Globus pallidus (tissue), 1 donor: ENCODE measurements around the gene LSAMP.

Experiments
- DNase-seq: peaks from one replicate; pipeline ENCODE4 v3.0.0-alpha.2; 2015; ENCODE audit warnings: low spot score

Gene LSAMP

DNA sequence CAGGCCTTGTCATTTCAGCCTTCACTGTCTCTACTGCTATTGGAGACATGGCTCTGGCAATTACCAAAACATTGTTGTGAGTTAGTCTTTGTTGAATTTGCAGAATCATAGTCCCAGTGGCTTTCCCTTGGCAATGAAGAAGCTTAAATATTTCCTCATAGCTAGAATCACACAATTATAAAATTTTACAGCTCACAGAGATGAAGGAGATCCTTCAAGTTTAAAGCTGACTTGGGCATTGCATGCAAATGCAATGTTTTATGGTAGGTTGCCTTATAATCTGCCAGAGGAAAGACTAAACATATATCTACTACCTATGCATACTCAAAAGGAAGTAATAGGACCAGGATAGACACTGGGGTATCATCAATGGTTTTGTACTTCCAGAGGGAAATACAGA is 90.9 kb downstream of the LSAMP start:
- DNase-seq = no peak

- no peak for DNase-seq
Measured at GRCh38 chr3:116350119-116350733, 95.1 kb downstream of the LSAMP start.

- DNase-seq = no peak
Measured at GRCh38 chr3:116348216-116348615, 97.1 kb downstream of the LSAMP start.

DNA sequence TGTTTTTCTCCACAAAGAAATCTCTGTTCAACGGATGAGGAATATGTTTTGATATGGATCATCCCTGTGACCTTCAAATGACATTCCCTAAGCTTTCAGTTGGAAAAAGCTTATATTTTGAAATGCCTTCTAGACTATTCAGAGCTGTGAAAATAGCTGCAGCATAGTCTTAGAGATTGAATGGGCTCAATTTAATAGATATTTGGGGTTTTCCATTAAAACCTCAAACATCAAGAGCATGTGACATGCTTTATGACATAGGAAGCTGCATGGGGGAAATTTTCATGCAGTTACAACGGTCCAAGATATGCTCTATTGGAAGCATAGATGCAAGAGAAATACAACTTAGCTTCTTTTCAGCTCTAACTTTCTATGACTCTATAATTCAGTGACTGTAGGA is 102.8 kb downstream of the LSAMP start:
- DNase-seq = no peak

- no peak for DNase-seq
Measured at GRCh38 chr3:116341899-116342298, 103.4 kb downstream of the LSAMP start.

DNA sequence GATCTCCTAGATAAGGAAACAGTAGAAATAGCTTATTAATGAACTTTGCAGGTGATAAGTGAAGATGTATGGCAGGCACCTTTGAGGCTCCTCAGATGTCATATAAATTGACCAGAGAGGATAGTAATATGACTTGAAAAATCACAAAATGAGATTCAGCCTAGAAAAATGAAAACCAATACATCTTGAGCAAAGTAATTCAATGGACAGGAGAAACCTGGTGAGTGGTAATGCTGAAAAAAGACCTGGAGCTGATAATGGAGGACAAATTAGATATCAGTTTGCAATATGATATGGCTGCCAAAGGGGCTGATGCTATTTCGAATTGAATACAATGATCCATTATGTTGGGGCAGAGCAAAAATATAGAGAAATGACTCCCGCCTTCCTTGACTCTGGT is 103.9 kb downstream of the LSAMP start:
- no peak for DNase-seq

DNA sequence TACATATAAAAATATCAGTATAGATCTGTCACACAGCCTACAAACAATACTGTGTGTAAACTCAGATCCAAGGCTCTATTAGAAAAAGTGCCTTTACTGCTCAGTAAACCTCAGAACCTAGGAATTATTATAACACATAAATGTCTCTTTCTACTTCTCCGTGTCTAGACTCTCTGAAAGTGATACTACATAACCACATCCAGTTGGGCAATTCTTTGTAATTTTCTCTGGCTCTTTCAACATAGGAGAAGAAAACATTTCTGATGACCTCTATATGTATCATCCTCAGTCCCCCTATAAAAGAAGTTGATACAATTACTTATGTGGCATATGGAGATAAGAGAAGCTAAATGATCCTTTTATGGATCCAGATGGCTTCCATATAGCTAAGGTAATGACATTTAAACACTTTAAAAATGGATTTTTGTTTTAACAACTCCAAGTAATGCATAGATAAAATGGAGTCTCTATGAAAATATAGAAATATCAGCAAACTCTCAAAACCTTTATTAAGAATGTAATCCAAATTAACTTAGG is 104.5 kb downstream of the LSAMP start:
- no peak for DNase-seq

DNA sequence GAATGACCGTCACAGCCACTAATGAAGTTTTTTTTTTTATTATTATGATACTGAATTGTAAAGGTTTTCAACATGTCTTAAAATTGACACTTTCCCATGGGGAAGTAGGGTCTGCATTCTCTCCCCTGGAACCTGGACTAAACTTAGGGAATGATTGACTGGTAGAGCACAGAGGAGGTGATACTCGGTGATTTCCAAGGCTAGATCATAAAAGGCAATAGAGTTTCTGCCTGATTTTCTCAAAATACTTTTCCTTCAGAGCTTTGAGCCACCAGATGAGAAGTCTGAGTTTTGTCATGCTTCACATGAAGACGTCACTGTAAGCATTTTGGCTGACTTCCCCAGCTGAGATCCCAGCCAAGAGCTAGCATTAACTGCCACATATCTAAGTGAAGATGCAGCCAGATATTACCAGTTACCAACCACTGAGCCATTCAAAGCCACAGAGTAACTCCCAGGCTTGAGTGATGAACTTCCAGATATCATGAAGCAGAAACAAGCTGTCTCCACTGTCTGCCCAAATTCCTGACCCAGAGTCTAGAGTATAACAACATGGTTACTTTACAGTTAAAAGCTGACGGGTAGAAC is 105.8 kb downstream of the LSAMP start:
- DNase-seq = peak; percentile 43

- DNase-seq = no peak
Measured at GRCh38 chr3:116338713-116339112, 106.6 kb downstream of the LSAMP start.

DNA sequence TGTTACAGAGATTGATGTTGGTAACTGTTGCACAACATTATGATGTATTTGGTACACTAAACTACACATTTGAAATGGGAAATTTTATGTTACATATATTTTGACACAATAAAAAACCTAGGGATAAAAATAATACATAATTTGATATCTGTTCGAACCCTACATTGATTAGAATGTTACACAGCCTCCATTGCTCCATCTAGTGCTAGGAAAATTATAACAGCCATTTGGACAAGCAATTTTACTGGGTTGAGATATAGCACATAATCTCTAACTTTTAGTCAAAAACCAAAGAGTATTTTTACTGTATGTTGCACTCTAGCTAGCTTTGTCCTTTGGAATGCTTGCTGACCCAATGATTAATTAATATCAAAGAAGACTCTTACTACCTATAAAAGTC is 108.1 kb downstream of the LSAMP start:
- DNase-seq = no peak

GRCh38 chr3:116331380-116331779 is 113.9 kb downstream of the LSAMP start:
- DNase-seq = no peak

GRCh38 chr3:116322750-116323375 is 122.4 kb downstream of the LSAMP start:
- DNase-seq = no peak

- DNase-seq = no peak
Measured at GRCh38 chr3:116318370-116318769, 126.9 kb downstream of the LSAMP start.

- no peak for DNase-seq
Measured at GRCh38 chr3:116316771-116317170, 128.5 kb downstream of the LSAMP start.

DNA sequence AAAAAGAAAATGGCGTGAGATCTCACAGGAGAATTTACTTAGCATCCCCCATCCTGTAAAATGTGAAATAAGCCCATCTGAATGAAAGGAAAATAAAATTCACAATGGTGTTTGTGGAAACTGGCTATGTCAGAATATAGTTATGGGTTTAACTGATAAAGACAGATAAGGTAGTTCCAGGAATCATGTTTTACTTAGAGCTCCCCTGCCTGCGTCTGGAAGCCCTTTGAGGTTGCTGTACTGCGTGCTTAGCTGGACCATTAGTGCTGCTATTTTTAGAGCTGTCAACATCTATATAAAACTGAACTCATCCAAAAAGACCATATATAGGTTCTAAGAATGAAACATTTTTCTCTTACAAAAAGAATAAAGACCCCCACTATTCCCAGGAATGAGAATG is 130.8 kb downstream of the LSAMP start:
- no peak for DNase-seq

GRCh38 chr3:116306720-116307119 is 138.6 kb downstream of the LSAMP start:
- no peak for DNase-seq

- DNase-seq = no peak
Measured at GRCh38 chr3:116306149-116306548, 139.1 kb downstream of the LSAMP start.

DNA sequence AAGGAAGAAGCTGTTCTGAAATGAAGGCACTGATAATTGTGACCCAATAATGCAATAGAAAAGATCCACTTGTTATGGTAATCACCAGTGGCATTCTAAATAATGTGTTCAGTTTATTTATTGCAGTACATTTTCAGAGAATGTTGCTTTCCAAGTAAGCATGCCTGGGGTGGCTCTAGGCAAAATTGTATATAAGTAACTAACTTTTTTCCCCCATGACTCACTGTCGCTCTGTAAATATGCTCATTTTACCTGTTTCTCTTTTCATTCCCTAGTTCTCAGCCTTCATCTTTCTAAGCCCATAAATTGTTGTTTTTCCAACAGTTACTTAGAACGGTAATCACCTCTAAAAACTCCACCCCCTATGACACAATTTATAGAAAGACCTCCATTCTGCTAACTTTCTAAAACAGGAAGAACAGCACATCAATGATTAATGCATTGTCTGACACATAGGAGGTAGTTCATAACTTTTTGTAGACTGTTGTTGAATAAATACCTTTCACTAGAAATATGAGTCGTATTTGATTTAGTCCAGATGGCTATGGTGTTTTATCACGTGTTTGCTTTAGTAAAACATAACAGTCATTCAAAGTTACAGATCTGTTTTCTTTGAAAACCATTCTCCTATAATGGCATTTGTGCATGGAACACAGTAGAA is 143.1 kb downstream of the LSAMP start:
- no peak for DNase-seq

DNA sequence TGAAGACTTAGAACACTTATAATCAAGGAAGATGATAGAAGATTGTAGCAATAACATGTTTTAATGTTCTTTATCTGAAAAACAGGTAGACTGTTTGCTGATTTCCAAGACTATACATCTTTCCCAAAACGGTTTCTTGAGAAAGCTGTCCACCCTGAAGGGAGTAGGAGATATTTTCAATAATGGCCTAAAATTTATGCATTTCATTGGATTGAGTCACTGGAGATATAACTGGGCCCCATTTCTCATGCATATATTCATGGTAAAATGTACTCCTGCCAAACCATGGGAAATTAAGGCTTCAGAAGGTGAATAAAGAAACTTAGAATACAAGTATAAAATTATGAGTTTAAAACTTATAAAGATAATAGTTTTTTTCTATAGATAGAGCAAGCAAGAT is 143.9 kb downstream of the LSAMP start:
- DNase-seq = no peak

GRCh38 chr3:116300226-116300625 is 145.1 kb downstream of the LSAMP start:
- DNase-seq = no peak

DNA sequence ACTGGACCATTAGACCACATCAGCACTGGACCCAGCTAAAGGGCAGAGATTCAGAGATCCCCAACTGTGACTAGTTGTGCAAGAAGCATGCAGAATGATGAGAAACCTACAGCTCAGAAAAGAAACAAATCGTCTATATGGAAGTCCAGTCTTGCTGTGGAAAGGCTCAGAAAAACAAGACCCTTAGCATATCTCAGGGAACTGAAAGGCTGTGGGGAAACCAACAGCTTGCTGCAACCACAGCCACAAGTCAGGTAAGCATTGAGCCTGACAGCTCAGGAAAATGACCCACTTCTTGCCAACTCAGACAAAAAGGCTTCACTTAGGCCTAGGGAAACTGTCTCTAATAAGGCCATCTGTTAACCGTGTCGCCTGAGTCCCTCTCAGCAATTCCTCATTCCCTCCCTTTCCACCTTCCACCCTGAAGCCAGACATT is 145.6 kb downstream of the LSAMP start:
- no peak for DNase-seq

DNA sequence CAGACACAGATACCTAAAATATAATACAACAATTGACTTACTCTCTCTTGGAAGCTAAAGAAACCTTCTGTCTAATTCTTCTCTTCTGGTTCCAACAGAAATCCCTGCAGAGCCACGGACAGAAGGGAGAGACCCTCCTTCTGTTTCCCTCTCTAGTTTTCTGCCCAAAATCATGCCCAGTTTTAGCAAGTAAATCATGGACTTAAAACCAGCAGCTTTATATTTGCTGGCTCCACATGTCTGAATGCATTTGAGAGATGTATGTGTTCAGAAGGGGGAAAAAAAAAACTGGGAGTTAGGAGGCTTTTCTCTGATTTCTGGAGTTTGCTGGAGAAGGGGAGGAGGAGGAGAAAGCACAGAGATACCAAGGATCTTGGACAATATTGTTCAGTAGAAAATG is 147.1 kb downstream of the LSAMP start:
- DNase-seq = no peak

DNA sequence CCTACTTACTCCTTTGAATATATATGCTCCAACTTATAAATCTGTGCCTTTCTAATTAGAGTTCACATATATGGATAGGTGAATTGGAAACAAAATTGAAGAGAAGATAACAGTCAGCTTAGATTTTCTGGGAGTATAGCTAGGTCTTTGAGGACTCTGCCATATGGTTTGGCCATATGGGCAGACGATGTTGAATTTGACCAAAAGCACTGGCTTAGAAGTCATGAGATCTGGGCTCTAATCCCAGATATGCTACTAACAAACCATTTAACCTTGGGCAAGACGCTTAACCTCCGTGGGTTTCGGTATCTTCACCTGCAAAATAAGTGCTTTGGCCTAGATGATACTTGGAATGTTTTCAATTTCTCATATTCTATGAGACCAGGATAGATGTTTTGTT is 154.1 kb downstream of the LSAMP start:
- DNase-seq = no peak
